HFF-Myc (cell line): Measurements from ENCODE around the gene SLMAP.

Source experiments
- DNase-seq: peaks from one replicate; pipeline ENCODE4 v3.0.0-alpha.2; 2011; ENCODE audit warnings: low read depth; ENCODE audit errors: extremely low read depth
- H3K4me3 ChIP-seq: replicated peaks from 2 replicates; pipeline ENCODE4 v1.5.1; 2011; ENCODE audit warnings: low read depth, mild to moderate bottlenecking, control low read depth, low read length
- TF ChIP-seq, protein P1 (sequence below): IDR thresholded peaks from 2 replicates; pipeline ENCODE4 v1.5.1; 2012; ENCODE audit warnings: mild to moderate bottlenecking, low read depth, low read length, control low read depth; ENCODE audit errors: missing control alignments

SLMAP gene

DNA sequence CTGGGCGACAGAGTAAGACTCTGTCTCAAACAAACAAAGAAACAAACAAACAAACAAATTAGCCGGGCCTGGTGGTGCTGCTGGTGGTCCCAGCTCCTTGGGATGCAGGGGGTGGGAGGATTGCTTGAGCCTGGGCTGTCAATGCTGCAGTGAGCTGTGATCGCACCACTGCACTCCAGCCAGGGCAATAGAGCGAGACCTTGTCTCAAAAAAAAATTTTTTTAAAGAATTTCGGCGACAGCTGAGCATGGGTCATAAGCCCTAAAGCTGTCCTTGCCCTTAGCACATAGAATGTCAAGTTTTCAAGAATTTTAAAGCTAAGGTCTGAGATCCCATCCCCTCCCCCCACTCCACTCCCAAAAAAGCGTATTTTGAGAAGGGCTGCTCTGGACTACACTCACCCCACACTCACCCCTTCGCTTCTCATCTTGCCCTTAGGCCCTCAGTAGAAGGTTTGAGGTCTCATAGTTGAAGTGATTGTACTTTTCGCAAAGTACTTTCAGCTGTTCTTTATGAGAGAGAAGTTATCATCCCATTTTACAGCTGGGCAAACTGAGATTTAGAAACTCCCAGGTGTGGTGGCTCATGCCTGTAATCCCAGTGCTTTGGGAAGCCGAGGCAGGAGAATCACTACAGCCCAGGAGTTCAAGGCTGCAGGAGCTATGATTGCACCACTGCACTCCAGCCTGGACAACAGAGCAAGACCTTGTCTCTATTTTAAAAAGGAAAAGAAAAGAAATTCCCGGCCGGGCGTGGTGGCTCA lies 217.8 kb downstream of the SLMAP start:
- TF ChIP-seq, protein P1, sequence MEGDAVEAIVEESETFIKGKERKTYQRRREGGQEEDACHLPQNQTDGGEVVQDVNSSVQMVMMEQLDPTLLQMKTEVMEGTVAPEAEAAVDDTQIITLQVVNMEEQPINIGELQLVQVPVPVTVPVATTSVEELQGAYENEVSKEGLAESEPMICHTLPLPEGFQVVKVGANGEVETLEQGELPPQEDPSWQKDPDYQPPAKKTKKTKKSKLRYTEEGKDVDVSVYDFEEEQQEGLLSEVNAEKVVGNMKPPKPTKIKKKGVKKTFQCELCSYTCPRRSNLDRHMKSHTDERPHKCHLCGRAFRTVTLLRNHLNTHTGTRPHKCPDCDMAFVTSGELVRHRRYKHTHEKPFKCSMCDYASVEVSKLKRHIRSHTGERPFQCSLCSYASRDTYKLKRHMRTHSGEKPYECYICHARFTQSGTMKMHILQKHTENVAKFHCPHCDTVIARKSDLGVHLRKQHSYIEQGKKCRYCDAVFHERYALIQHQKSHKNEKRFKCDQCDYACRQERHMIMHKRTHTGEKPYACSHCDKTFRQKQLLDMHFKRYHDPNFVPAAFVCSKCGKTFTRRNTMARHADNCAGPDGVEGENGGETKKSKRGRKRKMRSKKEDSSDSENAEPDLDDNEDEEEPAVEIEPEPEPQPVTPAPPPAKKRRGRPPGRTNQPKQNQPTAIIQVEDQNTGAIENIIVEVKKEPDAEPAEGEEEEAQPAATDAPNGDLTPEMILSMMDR = no peak

DNA sequence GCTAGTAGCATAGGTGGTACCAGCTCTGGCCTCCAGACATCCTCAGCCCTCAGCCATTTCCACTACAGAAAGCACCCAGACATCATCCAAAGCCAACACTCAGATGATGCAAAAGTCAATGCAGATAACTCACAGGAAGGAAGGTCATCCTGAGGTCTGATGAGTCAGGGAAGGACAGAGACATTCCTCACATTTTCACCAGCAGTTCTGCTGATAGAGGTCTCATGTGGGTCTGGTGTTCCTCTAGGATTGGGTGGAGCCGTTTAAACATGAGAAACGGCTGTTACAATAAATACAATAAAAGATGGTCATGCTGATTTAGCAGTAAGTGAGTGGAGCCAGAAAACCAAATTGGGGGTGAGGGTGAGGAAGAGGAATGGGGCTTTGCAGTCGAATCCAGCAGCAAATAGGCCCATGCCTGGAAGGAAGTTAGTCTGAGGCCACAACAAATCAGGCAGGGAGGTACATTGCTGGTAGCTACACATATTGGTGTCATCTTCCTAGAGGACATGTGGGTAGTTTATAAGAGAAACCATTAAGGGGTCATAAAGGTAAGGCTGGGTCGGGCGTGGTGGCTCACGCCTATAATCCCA lies 218.8 kb downstream of the SLMAP start:
- TF ChIP-seq, protein P1 = no peak
- H3K4me3 ChIP-seq = no peak overlapping the region
- peak; percentile 94 for DNase-seq

More for the DNA sequence above, 217.8 kb downstream of the SLMAP start:
- no peak overlapping the region for H3K4me3 ChIP-seq
- DNase-seq = no peak

DNA sequence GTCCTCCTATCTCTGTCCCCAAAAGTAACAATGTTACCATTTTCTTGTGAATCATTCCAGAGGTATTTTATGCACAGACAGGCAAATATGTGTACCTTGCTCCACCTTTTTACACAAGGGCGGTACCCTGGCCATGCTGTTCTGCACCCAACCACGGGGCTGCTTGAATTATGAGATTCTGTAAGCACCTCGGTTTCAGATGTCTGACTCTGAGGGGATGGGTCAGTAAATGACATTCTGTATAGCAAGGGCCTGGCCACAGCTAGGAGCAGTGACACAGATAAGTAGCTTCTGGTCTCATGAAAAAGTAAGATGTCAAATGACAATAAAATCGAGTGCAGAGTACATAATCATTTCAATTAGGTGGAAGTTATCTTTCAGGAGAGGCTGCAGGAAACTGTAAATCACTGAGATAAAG lies 221.7 kb downstream of the SLMAP start:
- H3K4me3 ChIP-seq = no peak overlapping the region
- no peak for DNase-seq
- TF ChIP-seq, protein P1 = no peak

DNA sequence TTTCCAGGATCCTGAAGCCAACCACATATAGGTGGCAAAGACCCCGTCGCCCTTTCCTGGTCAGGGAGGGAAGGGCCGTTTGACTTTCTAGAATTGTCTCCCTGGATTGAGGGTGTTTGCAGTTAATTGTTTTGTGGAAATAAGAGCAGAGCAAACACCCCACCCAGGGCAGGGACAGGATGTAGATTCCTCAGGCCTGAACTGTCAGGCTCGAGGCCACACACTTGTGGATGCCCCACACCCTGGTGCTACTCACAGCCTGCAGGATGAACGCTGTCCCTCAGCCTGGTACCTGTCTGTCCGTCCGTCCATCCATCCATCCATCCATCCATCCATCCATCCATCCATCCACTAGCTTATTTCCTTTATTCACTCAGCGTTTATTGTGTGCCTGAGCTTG lies 222.2 kb downstream of the SLMAP start:
- TF ChIP-seq, protein P1 = no peak
- no peak for DNase-seq
- no peak overlapping the region for H3K4me3 ChIP-seq
